H9 (cell line): ENCODE results near the gene MAPT. TPM values are rescaled to one million over a fixed set of nuclear protein-coding genes. Genes with fewer than 3 reads are reported as not detected.

ENCODE experiments used
- DNase-seq: peaks from one replicate; pipeline ENCODE4 v3.0.0-alpha.2; 2017
- H2AFZ ChIP-seq: one replicate; pipeline ENCODE4 v1.6.1; 2013; ENCODE audit warnings: mild to moderate bottlenecking, low read length, control low read depth, moderate library complexity
- H2AK5ac ChIP-seq: 2 replicates; pipeline ENCODE4 v1.6.1; 2013; ENCODE audit warnings: low read length, control low read depth, mixed read lengths; ENCODE audit not compliant: insufficient read length
- H2BK120ac ChIP-seq: one replicate; pipeline ENCODE4 v1.6.1; 2013; ENCODE audit warnings: low read depth, mild to moderate bottlenecking, low read length, control low read depth, inconsistent platforms; ENCODE audit not compliant: poor library complexity, severe bottlenecking
- H2BK12ac ChIP-seq: 2 replicates; pipeline ENCODE4 v1.6.1; 2013; ENCODE audit warnings: low read length, control low read depth, mixed read lengths, low read depth; ENCODE audit not compliant: insufficient read length
- H2BK15ac ChIP-seq: 2 replicates; pipeline ENCODE4 v1.6.1; 2013; ENCODE audit warnings: low read depth, low read length, control low read depth
- H2BK20ac ChIP-seq: one replicate; pipeline ENCODE4 v1.6.1; 2013; ENCODE audit warnings: low read depth, mild to moderate bottlenecking, low read length, control low read depth, inconsistent platforms; ENCODE audit not compliant: poor library complexity, severe bottlenecking
- H2BK5ac ChIP-seq: 2 replicates; pipeline ENCODE4 v1.6.1; 2013; ENCODE audit warnings: low read length, control low read depth, mixed read lengths; ENCODE audit not compliant: insufficient read length
- H3K14ac ChIP-seq: 2 replicates; pipeline ENCODE4 v1.6.1; 2013; ENCODE audit warnings: low read length, control low read depth; ENCODE audit not compliant: insufficient read depth
- H3K18ac ChIP-seq: 2 replicates; pipeline ENCODE4 v1.6.1; 2013; ENCODE audit warnings: low read depth, mild to moderate bottlenecking, mixed read lengths, low read length, control low read depth; ENCODE audit not compliant: insufficient read length
- H3K23ac ChIP-seq: 2 replicates; pipeline ENCODE4 v1.6.1; 2013; ENCODE audit warnings: low read length, control low read depth, mixed read lengths, low read depth; ENCODE audit not compliant: insufficient read length
- H3K23me2 ChIP-seq: 2 replicates; pipeline ENCODE4 v1.6.1; 2013; ENCODE audit warnings: low read depth, mild to moderate bottlenecking, mixed read lengths, low read length, control low read depth; ENCODE audit not compliant: insufficient read length, poor library complexity, severe bottlenecking
- H3K27ac ChIP-seq: 2 replicates; pipeline ENCODE4 v1.5.1; 2013; ENCODE audit warnings: low read length, control low read depth, mixed read lengths, low read depth; ENCODE audit not compliant: insufficient read length
- H3K27me3 ChIP-seq: 2 replicates; pipeline ENCODE4 v1.6.1; 2013; ENCODE audit warnings: low read length, control low read depth, inconsistent platforms; ENCODE audit not compliant: insufficient read depth
- H3K4ac ChIP-seq: 2 replicates; pipeline ENCODE4 v1.6.1; 2013; ENCODE audit warnings: low read depth, mild to moderate bottlenecking, control low read depth, inconsistent platforms, low read length, moderate library complexity
- H3K4me1 ChIP-seq: 2 replicates; pipeline ENCODE4 v1.6.1; 2013; ENCODE audit warnings: low read length, control low read depth, inconsistent platforms; ENCODE audit not compliant: insufficient read depth
- H3K4me2 ChIP-seq: 2 replicates; pipeline ENCODE4 v1.6.1; 2013; ENCODE audit warnings: low read length, control low read depth, mixed read lengths; ENCODE audit not compliant: insufficient read length, insufficient read depth
- H3K56ac ChIP-seq: 2 replicates; pipeline ENCODE4 v1.6.1; 2013; ENCODE audit warnings: low read depth, mild to moderate bottlenecking, mixed read lengths, low read length, control low read depth; ENCODE audit not compliant: insufficient read length
- H3K79me1 ChIP-seq: 2 replicates; pipeline ENCODE4 v1.6.1; 2013; ENCODE audit warnings: low read depth, mild to moderate bottlenecking, moderate library complexity, low read length, control low read depth, inconsistent platforms; ENCODE audit not compliant: insufficient read depth, poor library complexity, severe bottlenecking
- H3K79me2 ChIP-seq: 2 replicates; pipeline ENCODE4 v1.6.1; 2013; ENCODE audit warnings: low read length, control low read depth, inconsistent platforms; ENCODE audit not compliant: insufficient read depth
- H3K9ac ChIP-seq: 2 replicates; pipeline ENCODE4 v1.6.1; 2013; ENCODE audit warnings: low read length, control low read depth, mixed read lengths; ENCODE audit not compliant: insufficient read length; ENCODE audit errors: extremely low read depth
- H3K9me3 ChIP-seq: one replicate; pipeline ENCODE4 v1.6.1; 2013; ENCODE audit warnings: low read depth, low read length, inconsistent platforms; ENCODE audit not compliant: control insufficient read depth
- H3T11ph ChIP-seq: one replicate; pipeline ENCODE4 v1.6.1; 2013; ENCODE audit warnings: mild to moderate bottlenecking, low read length, control low read depth, inconsistent platforms
- H4K20me1 ChIP-seq: one replicate; pipeline ENCODE4 v1.6.1; 2013; ENCODE audit not compliant: control insufficient read depth, insufficient read length, insufficient read depth
- H4K5ac ChIP-seq: 2 replicates; pipeline ENCODE4 v1.6.1; 2013; ENCODE audit warnings: low read depth, mild to moderate bottlenecking, mixed read lengths, low read length, control low read depth; ENCODE audit not compliant: insufficient read length
- H4K8ac ChIP-seq: replicated peaks from 2 replicates; pipeline ENCODE4 v1.6.1; 2013; ENCODE audit warnings: low read length, control low read depth, mixed read lengths, low read depth; ENCODE audit not compliant: insufficient read length
- H4K91ac ChIP-seq: 2 replicates; pipeline ENCODE4 v1.6.1; 2013; ENCODE audit warnings: low read depth, mild to moderate bottlenecking, moderate library complexity, mixed read lengths, low read length, control low read depth; ENCODE audit not compliant: insufficient read length
- H3K27ac Mint-ChIP-seq, 3 experiments: 2 replicates in 2 of 3; 3 replicates in 1 of 3; pipeline ENCODE4 v1.8.0; 2020 to 2021; ENCODE audit warnings: mixed read lengths in 3 of 3, mild to moderate bottlenecking in 1 of 3, moderate library complexity in 1 of 3
- H3K27me3 Mint-ChIP-seq: 2 replicates; pipeline ENCODE4 v1.8.0; 2021; ENCODE audit warnings: low read depth, mild to moderate bottlenecking, moderate library complexity, mixed read lengths
- H3K36me3 Mint-ChIP-seq, 3 experiments: 2 replicates in 2 of 3; 3 replicates in 1 of 3; pipeline ENCODE4 v1.8.0; 2020 to 2021; ENCODE audit warnings: low read depth in 3 of 3, mixed read lengths in 3 of 3; ENCODE audit not compliant: insufficient read depth in 1 of 3
- H3K4me1 Mint-ChIP-seq, 2 experiments: 2 replicates each; pipeline ENCODE4 v1.8.0; 2020; ENCODE audit warnings: mixed read lengths in 2 of 2
- H3K4me3 Mint-ChIP-seq, 2 experiments: 2 replicates in 1 of 2; 3 replicates in 1 of 2; pipeline ENCODE4 v1.8.0; 2020 to 2021; ENCODE audit warnings: mild to moderate bottlenecking in 2 of 2, mixed read lengths in 2 of 2, moderate library complexity in 1 of 2
- H3K9me3 Mint-ChIP-seq, 2 experiments: 2 replicates in 1 of 2; 3 replicates in 1 of 2; pipeline ENCODE4 v1.8.0; 2020; ENCODE audit warnings: mild to moderate bottlenecking in 2 of 2, mixed read lengths in 2 of 2, moderate library complexity in 1 of 2
- CTCF ChIP-seq: fragments of 200-600 bp; sonication (generic); conservative IDR thresholded peaks from 3 replicates; pipeline ENCODE4 v1.8.0; 2021; ENCODE audit warnings: antibody characterized with exemption, mild to moderate bottlenecking
- WGBS: extraction: QIAGEN DNeasy Blood & Tissue Kit; methylation state at CpG from one replicate; pipeline ENCODE4 v1.1.7; 2013; ENCODE audit warnings: missing lambda C conversion rate, low lambda C conversion rate, mixed read lengths; ENCODE audit not compliant: insufficient read length; ENCODE audit errors: extremely low coverage; 5-methylcytosine and 5-hydroxymethylcytosine counted together
- total RNA-seq: library from RNA; stranded (reverse); gene quantifications from 2 replicates; pipeline ENCODE4 v1.2.1, GENCODE V29; 2021

Gene MAPT
- total RNA-seq, 1 experiment from 2014 or later, result 1.6 TPM

DNA sequence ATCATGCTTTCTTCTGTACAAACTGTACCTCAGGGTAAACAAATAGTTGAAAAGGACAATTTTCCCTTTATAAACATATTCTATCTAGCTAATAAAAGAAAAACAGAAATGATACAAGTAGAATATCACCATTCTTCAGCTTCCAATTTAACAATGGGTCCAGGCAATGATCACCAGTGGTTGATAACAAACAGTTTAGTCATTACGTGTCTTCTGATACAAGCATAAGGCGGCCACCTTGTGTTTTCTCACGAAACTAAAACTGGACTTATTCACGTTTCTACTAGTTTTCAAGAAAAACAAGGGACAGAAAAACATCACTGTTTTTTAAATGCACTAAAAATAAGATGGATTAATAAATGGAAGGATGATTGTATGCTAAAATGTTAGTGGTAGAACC, 163.0 kb downstream of the MAPT start:
- Histone ChIP-seq H3K9ac (no peak overlapping the region), H2AK5ac (no peak overlapping the region), H3K23ac (no peak overlapping the region), H4K8ac (no peak overlapping the region), H3K27me3 (no peaks in the 10 kb centered on the region), H2AFZ (no peak overlapping the region), H2BK12ac (no peak overlapping the region), H3K23me2 (no peaks in the 10 kb centered on the region), H2BK120ac (no peak overlapping the region), H2BK5ac (no peak overlapping the region), H3K79me2 (no peaks in the 10 kb centered on the region), H3K4ac (no peak overlapping the region), H3K4me1 (peaks cover 5% of the 10 kb centered on the region), H4K20me1 (no peaks in the 10 kb centered on the region), H4K5ac (no peak overlapping the region), H3K27ac (no peak overlapping the region), H2BK20ac (no peak overlapping the region), H3K79me1 (peaks cover 3% of the 10 kb centered on the region), H3K18ac (no peak overlapping the region), H3K9me3 (no peaks in the 10 kb centered on the region), H3T11ph (no peak overlapping the region), H2BK15ac (no peak overlapping the region), H3K56ac (no peak overlapping the region), H3K14ac (no peak overlapping the region), H3K4me2 (no peak overlapping the region), H4K91ac (no peak overlapping the region)
- Mint-ChIP-seq H3K4me3 (no peak overlapping the region), H3K27me3 (no peaks in the 10 kb centered on the region; the same call in 1 of the 2 replicates), H3K27ac (peak overlapping the region in 2 of 3 experiments; percentile 73 to 93; a peak in 4 of 7 replicates), H3K4me1 (peaks cover 34 to 37% of the 10 kb centered on the region in 2 experiments), H3K9me3 (no peaks in the 10 kb centered on the region), H3K36me3 (peaks cover 13 to 47% (median 42%) of the 10 kb centered on the region in 3 experiments; a peak in 6 of 7 replicates)
- TF ChIP-seq CTCF, result no peak
- DNase-seq, result no peak
- no CpG with 5 or more reads among the region's 4 CpGs for WGBS
